AG20443 (cell line): ENCODE measurements around the gene EPG5.

Source experiments
- DNase-seq: peaks from one replicate; pipeline ENCODE4 v3.0.0; 2012; ENCODE audit warnings: low spot score, mixed read lengths

Gene EPG5, protein sequence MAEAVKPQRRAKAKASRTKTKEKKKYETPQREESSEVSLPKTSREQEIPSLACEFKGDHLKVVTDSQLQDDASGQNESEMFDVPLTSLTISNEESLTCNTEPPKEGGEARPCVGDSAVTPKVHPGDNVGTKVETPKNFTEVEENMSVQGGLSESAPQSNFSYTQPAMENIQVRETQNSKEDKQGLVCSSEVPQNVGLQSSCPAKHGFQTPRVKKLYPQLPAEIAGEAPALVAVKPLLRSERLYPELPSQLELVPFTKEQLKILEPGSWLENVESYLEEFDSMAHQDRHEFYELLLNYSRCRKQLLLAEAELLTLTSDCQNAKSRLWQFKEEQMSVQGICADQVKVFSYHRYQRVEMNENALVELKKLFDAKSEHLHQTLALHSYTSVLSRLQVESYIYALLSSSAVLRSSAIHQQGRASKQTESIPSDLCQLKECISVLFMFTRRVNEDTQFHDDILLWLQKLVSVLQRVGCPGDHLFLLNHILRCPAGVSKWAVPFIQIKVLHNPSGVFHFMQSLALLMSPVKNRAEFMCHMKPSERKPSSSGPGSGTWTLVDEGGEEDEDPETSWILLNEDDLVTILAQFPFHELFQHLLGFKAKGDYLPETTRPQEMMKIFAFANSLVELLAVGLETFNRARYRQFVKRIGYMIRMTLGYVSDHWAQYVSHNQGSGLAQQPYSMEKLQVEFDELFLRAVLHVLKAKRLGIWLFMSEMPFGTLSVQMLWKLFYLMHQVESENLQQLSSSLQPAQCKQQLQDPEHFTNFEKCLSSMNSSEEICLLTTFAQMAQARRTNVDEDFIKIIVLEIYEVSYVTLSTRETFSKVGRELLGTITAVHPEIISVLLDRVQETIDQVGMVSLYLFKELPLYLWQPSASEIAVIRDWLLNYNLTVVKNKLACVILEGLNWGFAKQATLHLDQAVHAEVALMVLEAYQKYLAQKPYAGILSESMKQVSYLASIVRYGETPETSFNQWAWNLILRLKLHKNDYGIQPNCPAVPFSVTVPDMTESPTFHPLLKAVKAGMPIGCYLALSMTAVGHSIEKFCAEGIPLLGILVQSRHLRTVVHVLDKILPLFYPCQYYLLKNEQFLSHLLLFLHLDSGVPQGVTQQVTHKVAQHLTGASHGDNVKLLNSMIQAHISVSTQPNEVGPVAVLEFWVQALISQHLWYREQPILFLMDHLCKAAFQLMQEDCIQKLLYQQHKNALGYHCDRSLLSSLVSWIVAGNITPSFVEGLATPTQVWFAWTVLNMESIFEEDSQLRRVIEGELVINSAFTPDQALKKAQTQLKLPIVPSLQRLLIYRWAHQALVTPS (N-terminal part only)

GRCh38 chr18:45967007-45967706 is at the start of gene EPG5:
EPG5 (minus strand) TSS chr18:45967329; CDS start chr18:45967239, 90 bp downstream.
- DNase-seq = peak; percentile 95

DNA sequence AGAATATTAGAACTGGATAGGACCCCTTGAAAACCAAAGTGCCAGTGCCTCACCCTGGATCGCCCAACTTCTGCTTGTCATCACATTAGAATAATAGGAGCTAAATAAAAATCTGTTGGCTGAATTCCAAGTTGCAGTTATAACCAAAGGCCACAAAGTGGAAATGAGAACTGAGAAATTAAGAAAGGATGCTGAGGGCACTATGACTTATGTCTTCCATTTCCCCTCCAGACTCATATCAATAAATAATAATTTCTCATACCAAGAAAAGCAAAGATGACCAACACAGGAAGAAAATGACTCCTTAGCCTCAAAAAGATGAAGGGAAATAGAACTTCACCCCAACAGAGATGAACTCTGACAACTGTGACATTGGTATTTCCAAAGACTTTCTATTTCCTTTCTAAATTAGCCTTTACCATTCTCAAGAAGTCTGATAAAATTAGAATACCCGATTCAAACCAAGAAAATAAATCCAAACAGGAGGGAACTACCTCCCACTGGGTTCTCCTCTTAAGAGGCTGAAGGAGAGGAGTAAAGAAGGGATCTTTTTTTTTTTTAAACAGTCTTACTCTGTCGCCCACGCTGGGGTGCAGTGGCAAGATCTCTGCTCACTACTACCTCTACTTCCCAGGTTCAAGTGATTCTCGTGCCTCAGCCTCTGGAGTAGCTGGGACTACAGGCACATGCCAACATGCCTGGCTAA is 46.5 kb upstream of the EPG5 start:
- DNase-seq = no peak

GRCh38 chr18:46010676-46011075 is 43.5 kb upstream of the EPG5 start:
- DNase-seq = no peak

GRCh38 chr18:46010050-46010449 is 42.9 kb upstream of the EPG5 start:
- no peak for DNase-seq

DNA sequence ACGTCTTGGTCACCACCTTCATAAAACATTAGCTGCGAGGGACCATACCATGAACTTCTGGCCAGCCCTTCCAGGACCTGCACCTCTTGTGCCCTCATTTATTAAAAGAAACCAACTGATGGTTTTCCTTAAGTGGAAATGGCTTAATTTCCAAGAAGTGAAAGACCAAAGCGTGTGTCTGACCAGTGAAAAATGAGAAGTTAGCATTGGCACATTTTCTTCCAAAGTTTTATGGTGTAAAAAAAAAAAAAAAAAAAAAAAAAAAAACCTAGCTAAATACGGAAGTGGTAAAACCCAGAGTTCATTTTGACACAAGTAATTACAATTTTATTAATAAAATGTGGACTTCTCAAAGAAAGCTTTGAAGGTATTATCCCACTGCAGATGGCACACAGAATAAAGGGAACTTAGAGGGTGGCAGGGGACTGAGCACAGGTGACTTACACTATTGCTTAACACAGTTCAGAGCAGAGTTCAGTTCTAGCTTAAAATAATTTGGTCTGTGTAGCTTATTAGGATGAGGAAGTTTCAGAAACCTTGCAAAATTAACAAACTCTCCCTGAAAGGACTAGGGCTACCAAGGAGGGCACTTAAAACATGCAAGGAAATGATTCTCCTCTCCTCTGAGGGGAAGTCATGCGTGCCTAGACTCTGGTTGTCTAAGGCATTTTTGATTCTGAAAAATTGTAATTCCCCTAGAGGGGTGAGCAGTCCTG is 42.2 kb upstream of the EPG5 start:
- no peak for DNase-seq

DNA sequence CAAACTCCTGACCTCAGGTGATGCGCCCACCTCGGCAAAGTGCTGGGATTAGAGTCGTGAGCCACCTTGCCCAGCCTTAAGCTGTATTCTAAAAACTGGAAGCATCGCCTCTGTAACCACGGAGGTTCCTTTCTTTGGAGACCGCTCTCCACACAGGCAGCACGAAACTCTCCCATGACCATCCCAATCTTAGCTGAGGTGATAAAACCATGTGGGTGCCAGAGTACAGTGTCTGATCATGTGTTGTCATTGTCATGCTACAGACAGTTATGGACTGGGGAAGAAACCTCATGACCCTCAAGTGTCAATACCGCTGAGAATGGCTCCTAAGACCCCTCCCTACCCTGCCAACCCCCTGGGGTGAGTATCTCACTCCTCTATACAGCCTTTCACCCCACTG is 41.4 kb upstream of the EPG5 start:
- no peak for DNase-seq

- no peak for DNase-seq
Observed at GRCh38 chr18:46007165-46007564, 40.0 kb upstream of the EPG5 start.

- no peak for DNase-seq
Observed at GRCh38 chr18:46002934-46003333, 35.8 kb upstream of the EPG5 start.

DNA sequence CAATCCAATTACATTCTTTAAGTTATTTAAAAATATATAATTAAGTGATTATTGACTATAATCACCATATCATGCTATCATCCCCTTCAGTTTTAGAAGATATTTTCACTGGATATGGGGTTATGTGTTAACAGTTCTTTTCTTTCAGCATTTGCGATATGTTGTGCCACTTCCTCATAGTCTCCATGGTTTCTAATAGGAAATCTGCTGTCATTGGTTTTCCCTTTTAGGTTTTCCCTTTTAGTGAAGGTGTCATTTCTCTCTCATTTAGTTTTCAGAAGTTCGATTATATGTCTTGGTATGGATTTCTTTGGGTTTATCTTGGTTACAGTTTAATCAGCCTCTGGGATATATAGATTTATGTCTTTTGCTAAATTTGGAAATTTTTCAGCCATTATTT is 34.8 kb upstream of the EPG5 start:
- DNase-seq = no peak

DNA sequence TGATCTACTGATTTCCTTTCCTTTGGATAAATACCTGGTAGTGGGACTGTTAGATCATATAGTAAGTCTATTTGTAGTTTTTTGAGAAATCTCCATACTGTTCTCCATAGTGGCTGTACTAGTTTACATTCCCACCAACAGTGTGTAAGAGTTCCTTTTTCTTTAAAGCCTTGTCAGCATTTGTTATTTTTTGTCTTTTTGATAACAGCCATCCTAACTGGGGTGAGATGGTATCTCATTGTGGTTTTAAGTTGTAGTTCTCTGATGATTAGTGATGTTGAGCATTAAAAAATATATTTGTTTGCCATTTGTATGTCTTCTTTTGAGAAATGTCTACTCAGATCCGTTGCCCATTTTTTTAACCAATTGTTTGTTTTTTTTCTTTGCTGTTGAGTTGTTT is 33.9 kb upstream of the EPG5 start:
- DNase-seq = no peak

- no peak for DNase-seq
Observed at GRCh38 chr18:45999536-45999935, 32.4 kb upstream of the EPG5 start.

GRCh38 chr18:45998244-45998643 is 31.1 kb upstream of the EPG5 start:
- no peak for DNase-seq

- no peak for DNase-seq
Observed at GRCh38 chr18:45997700-45998151, 30.6 kb upstream of the EPG5 start.

DNA sequence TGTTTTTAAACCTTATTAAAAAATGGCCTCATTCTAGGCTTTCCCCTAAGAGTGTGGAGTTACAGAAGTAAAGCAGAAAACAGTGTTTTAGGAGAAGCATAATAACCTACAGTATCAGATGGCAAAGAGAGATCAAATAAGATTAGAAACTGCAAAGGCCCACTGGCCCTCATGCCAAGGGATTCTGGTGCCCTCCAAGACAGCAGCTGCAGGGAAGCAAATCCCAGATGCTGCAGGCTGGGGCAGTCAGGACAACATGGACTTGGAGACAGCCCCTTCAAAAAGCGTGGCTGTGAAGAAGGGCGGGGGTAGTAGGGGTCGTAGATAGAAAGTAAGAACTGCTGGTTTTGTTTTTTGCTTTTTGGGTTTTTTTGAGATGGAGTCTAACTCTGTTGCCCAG is 28.3 kb upstream of the EPG5 start:
- no peak for DNase-seq

GRCh38 chr18:45993438-45993837 is 26.3 kb upstream of the EPG5 start:
- DNase-seq = peak; percentile 74

- DNase-seq = peak; percentile 52
Observed at GRCh38 chr18:45992527-45992926, 25.4 kb upstream of the EPG5 start.

DNA sequence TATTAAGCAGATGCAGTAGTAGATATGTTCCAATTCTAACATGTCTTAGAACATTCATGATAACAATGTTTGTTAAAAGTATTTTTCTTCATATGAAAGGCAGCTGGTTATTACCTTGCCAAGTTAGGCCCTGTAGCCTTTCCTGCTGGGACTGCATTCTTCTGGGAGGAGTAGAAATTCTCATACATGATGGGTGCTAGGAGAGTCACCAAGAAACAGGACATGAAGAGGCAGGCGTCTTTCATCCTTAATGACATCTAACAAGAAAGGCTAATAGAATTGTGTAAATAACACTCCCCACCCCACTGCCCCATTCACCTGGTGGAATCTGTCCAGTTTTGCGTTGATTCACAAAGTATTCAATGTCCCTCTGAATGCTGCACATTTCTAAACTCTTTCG is 24.7 kb upstream of the EPG5 start:
- no peak for DNase-seq

GRCh38 chr18:45984546-45985235 is 17.6 kb upstream of the EPG5 start:
- DNase-seq = no peak

DNA sequence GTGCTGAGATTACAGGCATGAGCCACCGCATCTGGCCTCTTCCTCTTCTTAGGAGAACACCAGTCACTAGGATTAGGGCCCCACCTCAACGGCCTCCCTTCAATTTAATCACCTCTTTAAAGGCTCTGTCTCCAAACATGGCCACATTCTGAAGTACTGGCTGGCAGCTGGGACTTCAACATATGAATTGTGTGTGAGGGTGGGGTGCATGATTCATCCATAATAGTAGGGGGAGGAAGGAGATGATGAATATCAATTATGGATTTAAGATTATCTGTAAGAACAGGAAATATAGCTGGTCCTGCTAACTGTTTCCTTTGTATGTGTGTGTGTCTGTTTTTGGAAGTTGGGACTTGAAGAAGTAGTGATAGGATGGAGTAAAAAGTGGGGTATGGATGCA is 14.7 kb upstream of the EPG5 start:
- no peak for DNase-seq

DNA sequence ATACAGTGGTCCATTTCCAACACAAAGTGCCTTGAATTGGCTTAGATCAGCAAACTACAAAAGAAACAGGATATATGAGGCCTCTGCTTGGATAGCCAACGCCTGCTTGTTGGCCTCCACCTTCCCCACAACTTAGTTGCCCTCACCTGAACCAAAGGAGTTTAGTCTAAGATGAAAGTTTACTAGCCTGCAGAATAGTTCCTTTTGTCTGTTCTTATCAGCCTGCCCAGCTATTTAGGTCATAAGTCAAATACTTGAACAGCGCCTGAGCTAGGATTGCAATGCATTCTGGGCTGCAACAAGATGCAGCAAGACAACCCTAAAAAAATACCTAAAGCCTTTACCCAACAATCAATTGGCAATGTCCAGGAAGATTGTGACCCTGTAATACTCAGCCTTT is 13.1 kb upstream of the EPG5 start:
- no peak for DNase-seq
